ENCODE measurements around the gene ZNF385C. TPM values are rescaled to one million over a fixed set of nuclear protein-coding genes. Genes with fewer than 3 reads are reported as not detected.
A peak's percentile ranks its signal among the peaks of the same experiment; 100 is the strongest.

Gene ZNF385C
- total RNA-seq, 1 experiment from 2014 or later: 2.8 TPM

GRCh38 chr17:42113293-42114069 lies 15.2 kb upstream of the ZNF385C start:
- H3K4me1 Mint-ChIP-seq: peaks cover 12 to 18% of the 10 kb centered on the region in 2 experiments
- H3K4me2 ChIP-seq (ENCODE audit: insufficient read depth, insufficient read length, low read length): no peak overlapping the region

More at GRCh38 chr17:42113293-42114069, 15.2 kb upstream of the ZNF385C start:
- peaks cover 11 to 44% (median 37%) of the 10 kb centered on the region in 3 experiments; a peak in 6 of 7 replicates for H3K36me3 Mint-ChIP-seq (ENCODE audit: insufficient read depth in 1 of 3, low read depth in 3 of 3)
- Histone ChIP-seq H2BK15ac (ENCODE audit: low read depth, low read length) (no peak overlapping the region), H4K20me1 (ENCODE audit: control insufficient read depth, insufficient read depth, insufficient read length) (no peaks in the 10 kb centered on the region), H3K9ac (ENCODE audit: extremely low read depth, insufficient read length, low read length) (no peak overlapping the region), H4K5ac (ENCODE audit: insufficient read length, low read depth, low read length) (no peak overlapping the region), H2BK120ac (ENCODE audit: low read depth, low read length, poor library complexity, severe bottlenecking) (no peak overlapping the region), H2BK5ac (ENCODE audit: insufficient read length, low read length) (no peak overlapping the region), H4K91ac (ENCODE audit: insufficient read length, low read depth, low read length) (no peak overlapping the region), H2AK5ac (ENCODE audit: insufficient read length, low read length) (no peak overlapping the region), H3T11ph (ENCODE audit: low read length) (no peak overlapping the region), H2AFZ (ENCODE audit: low read length) (no peak overlapping the region), H3K14ac (ENCODE audit: insufficient read depth, low read length) (no peak overlapping the region), H3K79me2 (ENCODE audit: insufficient read depth, low read length) (no peaks in the 10 kb centered on the region), H3K18ac (ENCODE audit: insufficient read length, low read depth, low read length) (no peak overlapping the region), H3K79me1 (ENCODE audit: insufficient read depth, low read depth, low read length, poor library complexity, severe bottlenecking) (no peaks in the 10 kb centered on the region), H2BK12ac (ENCODE audit: insufficient read length, low read depth, low read length) (no peak overlapping the region), H3K4me1 (ENCODE audit: insufficient read depth, low read length) (no peaks in the 10 kb centered on the region), H3K56ac (ENCODE audit: insufficient read length, low read depth, low read length) (no peak overlapping the region), H3K27ac (ENCODE audit: insufficient read length, low read depth, low read length) (no peak overlapping the region), H3K4ac (ENCODE audit: low read depth, low read length) (no peak overlapping the region), H3K23ac (ENCODE audit: insufficient read length, low read depth, low read length) (no peak overlapping the region), H3K23me2 (ENCODE audit: insufficient read length, low read depth, low read length, poor library complexity, severe bottlenecking) (no peaks in the 10 kb centered on the region), H4K8ac (replicated peaks; ENCODE audit: insufficient read length, low read depth, low read length) (no peak overlapping the region), H3K27me3 (ENCODE audit: insufficient read depth, low read length) (no peaks in the 10 kb centered on the region), H3K9me3 (ENCODE audit: control insufficient read depth, low read depth, low read length) (no peaks in the 10 kb centered on the region), H2BK20ac (ENCODE audit: low read depth, low read length, poor library complexity, severe bottlenecking) (no peak overlapping the region)
- no peaks in the 10 kb centered on the region; the same call in 1 of the 2 replicates for H3K27me3 Mint-ChIP-seq (ENCODE audit: low read depth)
- no peak for TF ChIP-seq CTCF (conservative IDR thresholded peaks at IDR 0.05)
- no peaks in the 10 kb centered on the region for H3K9me3 Mint-ChIP-seq
- DNase-seq: no peak
- peak overlapping the region in 1 of 3 experiments; percentile 51; a peak in 2 of 7 replicates for H3K27ac Mint-ChIP-seq
- no peak overlapping the region for H3K4me3 Mint-ChIP-seq
- no CpG with 5 or more reads among the region's 28 CpGs for WGBS (ENCODE audit: extremely low coverage, insufficient read length, low lambda C conversion rate)

Measured in H9 (cell line).